ENCODE data around the gene ACVR1C.
A peak's percentile ranks its signal among the peaks of the same experiment; 100 is the strongest.

The ACVR1C gene

DNA sequence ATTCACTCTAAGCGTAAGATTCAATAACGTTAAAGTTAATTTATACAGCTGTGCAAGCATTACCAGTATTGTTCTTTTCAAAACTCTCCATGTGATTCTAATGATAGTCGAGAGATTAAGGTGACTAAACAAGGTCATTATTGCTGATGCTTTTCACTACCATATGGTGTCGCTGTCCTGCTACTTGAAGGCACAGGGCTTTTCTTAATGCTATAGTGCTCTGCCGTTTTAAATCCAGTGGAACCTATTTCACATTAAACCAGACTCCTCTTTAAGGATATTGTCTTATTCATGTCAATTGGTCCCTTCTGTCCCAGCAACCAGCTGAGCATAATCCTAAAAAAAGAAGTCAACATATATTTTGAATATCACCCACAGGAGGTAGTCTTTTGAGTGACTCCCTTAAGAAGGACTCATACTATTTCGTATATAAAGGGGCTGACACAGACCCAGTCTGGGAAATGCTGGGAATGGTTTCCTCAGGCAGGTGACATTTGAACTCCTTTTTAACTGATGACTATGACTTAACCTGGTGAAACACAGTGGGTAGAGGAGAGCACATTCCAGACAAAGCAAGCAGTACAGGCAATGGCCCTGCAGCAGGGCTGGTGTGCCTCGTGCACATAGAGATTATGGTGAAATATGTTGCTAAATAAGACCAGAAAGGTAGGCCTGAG is 130.9 kb downstream of the ACVR1C start:
- DNase-seq (ENCODE audit: low spot score): peak; percentile 57

DNA sequence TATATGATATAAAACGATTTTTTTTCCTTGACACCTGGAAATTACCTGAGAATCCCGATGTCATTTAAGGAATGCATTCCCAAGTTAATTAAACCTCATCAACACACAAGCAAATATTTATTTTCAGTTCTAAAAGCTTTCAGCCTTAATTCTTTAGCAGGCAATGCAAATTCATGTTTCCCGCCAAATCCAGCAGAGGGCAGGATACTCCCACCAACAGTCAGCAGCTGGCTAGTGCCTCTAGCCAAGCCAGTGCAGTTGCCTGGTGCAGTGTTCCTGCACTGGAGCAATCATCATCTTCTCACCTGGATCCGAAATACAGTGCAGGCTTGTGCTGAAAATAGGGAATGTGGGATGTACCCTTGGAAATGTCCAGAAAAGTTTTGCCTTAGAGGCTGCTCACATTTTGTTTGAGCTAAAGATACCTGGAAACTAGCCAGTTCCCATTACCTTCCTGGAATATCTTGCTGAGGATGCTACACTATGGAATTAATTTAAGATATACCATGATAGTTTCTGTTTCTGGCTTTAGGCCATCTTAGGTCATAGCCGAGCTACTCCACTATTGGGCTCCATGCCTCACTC is 136.4 kb downstream of the ACVR1C start:
- DNase-seq (ENCODE audit: low spot score): peak; percentile 82

DNA sequence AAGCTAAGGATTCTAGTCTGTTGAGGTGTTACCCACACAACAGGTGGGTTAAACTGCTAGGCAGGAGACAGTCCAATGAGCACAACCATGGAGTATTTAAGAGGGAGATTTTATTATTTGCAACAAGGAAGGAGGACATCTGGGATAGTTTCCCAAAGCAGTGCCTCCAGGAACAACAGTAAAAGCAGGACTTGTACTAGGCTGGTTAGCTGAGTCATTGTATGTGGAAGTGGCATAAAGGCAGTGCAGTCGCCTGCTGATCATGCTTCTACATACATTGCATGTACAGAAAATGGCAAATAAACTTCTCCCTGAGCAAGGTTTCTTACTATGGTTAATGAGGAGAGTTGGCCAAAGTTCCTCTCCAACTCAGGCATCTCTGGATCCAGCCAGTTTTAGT is 138.7 kb downstream of the ACVR1C start:
- no peak for DNase-seq (ENCODE audit: low spot score)

DNA sequence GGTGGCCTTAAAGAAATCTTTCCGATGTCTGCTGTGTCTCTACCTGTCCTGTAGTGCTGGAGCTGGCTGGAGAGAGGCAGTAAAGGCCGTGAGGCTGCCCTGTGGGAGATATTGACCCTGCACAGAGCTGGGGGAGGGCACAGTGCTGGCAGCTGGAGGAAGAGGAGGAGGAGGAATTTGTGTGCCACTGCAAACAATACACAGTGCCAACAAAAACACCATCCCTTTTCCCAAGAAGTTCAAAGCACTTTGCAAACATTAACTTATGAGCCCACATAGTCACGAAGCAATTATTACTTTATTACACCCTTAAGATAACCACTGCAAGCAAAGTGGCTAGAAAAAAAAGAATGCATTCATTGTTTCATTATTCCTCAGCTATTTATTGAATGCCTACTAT is 139.8 kb downstream of the ACVR1C start:
- no peak for DNase-seq (ENCODE audit: low spot score)

DNA sequence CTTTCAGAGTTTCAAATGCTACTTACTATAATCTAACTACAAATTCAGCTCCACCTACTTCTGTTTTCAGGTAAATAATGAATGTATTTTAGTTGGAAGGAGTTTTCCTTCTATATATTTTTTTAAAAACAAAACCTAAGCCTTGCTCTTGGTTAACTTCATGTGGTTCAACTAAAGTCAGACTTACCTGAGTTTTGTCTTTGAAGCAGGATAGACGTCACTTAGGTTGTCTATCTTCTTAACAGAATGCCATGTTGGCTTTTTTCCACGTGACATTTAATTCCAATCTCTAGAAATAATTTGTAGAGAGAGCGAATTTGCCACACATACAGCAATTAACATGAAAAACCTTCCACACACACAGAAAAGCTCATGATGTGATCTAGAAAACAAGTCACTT is 140.9 kb downstream of the ACVR1C start:
- DNase-seq (ENCODE audit: low spot score): no peak

DNA sequence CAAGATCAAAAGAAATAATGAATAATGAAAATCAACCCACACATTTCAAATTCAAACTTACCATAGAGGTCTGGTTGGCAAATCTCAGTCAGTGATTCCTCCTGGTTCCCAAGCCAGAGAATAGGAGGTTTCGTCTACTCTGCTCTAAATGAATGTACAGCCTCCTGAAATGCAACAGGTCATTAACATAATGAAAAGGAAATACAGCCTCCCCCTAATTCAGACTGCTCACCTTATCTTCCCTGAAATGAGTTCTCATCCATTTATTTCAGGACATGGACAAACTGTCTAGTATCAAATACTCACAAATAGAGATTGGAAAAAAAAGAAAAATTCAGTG is 141.4 kb downstream of the ACVR1C start:
- DNase-seq (ENCODE audit: low spot score): no peak

DNA sequence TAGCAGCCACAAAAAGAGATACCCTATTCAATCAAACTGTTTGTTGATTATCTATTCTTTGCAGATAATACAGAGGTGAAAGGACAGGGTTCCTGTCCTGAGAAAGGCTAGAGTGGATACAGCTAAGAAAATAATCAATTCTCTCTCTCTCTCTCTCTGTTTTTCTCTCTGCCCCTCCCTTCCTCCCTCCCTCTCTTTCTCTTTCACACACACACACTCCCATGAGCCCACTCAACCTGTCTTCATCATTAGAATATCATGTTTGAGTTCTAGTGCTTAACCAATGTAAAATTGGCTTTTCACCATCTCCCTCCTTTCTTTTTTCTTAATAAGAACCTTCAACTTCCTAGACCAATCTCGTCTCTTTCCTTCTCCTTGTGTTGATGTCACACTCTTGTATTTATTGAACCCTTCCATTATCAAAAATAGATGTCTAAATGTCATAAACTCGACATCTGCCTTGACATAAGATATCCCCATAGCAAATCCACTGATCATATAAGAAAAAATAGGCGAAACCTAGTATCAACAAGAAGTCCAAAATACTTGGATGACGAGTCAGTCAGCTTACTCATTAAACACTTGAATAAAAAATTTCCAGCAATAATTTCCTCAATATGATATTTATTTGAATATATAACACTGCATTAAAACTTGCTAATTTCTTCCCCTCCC is 141.9 kb downstream of the ACVR1C start:
- DNase-seq (ENCODE audit: low spot score): no peak

DNA sequence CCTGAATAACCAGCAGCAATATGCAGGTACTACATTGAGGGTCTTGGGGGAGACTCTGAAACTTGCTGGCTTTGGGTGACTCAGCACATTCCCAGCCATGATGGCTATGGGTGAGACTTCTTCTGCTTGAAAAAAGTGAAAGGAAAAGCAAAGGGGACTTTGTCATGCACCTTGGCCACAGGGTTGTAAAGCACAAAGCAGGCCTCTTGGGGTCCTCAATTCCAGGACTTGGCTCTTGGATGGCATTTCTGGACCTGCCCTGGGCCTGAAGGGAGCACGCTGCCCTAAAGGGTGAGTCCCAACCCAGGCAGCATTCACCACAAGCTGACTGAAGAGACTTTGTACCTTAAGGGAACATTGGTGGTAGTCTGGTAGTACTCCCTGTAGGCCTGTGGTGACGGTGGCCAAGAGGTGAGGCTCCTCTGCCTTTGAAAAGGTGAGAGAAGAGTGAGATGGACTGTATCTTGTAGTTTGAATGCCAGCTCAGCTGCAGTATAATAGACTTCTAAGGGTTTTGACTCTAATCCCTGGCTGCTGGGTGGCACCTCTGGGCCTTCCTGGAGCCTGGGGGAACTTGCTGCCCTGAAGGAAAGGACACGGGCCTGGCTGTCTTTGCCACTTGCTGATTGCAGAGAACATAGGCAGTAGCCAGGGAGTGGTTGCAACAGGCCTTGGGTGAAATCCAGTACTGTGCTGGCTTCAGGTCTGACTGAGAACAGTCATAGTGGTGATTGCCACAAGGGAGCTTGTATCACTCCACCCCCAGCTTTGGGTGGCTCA is 148.3 kb downstream of the ACVR1C start:
- no peak for DNase-seq (ENCODE audit: low spot score)

DNA sequence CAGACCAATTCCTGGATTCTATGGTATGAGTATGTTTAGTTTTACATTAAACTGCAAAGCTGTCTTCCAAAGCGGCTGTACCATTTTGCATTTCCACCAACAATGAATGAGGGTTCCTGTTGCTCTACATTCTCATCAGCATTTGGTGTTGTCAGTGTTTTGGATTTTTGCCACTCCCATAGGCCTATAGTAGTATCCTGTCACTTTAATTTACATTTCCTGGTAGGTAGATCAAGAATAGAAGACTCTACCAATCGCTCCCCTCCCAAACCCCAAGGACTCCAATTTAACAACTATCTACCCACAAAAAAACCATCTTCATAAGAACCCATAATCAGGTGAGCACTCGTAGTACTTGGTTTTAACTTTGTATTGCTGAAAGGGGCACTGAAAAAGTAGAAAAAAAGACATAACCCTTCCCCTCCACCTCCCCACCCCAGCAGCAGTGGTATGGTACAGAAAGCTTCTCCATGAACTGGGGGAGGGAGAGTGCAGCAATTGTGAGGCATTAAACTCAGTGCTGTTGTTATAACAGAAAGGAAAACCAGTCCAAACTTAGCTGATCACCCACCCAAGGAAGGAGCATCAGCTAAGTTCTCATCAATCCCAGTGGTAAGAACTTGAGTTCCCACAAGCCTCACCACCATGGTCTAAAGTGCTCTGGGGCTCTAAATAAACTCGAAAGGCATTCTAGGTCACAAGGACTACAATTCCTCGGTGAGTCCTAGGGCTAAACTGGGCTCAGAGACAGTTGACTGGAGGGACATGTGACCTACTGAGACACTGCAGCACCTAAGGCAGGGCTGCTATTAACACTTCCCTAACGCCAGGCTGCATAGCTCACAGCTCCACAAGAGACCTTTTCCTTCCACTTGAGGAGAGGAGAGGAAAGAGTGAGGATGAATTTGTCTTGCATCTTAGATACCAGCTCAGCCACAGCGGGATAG is 149.3 kb downstream of the ACVR1C start:
- no peak for DNase-seq (ENCODE audit: low spot score)

DNA sequence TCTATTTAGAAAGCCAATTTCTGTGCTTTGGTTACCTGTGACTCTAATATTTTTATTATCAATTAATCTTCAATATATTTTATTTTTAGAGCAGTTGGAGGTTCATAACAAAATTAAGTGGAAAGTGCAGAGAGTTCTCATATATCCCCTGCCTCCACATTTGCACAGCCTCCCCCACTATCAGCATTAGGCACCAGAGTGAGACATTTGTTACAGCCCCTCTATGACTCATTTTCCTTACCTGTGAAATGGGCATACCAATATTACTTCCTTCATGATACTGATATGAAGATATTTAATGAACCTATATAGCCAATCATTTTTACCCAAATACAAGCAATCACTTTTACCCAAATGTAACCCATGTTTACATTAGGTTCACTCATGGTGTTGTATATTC is 150.7 kb downstream of the ACVR1C start:
- no peak for DNase-seq (ENCODE audit: low spot score)

DNA sequence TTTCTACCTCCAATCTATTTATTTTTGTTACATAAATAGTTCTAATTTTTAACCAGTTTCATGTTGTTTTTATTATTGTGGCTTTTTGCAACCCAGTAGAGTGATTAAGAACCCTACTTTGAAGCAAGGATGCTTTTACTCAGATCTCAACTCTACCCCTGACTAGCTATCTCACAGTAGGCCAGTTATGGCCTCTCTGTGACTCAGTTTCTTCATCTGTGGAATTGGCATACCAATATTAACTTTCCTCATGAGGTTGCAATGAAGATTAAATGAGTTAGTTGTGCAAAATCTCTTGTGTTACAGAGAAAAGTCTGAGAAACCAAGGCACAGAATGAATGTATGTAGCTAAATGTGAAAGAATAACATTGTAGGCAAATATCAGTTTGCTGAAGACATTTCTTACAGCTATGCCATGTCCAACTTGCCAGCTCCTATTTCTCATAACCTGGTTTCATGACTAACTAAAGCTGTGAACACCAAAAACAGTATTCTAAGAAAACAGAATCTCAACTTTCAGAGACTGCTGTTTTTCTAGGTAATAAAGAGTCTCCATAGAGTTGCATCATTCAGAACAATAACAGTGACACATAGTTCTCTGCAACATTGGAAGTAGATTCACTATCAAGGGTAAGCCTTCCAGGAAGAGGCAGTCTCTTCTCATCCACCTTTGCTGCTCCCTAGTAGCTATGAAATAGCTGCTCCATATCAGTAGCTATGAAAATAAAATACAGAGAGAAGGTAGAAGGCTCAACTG is 151.5 kb downstream of the ACVR1C start:
- peak; percentile 80 for DNase-seq (ENCODE audit: low spot score)
